ENCODE results near the gene E2F8. TPM values are rescaled to one million over a fixed set of nuclear protein-coding genes. Genes with fewer than 3 reads are reported as not detected.

E2F8 gene
- total and polyA plus RNA-seq, 3 donors from 2014 or later, result 1.1 to 5.3 (median 1.3) TPM

DNA sequence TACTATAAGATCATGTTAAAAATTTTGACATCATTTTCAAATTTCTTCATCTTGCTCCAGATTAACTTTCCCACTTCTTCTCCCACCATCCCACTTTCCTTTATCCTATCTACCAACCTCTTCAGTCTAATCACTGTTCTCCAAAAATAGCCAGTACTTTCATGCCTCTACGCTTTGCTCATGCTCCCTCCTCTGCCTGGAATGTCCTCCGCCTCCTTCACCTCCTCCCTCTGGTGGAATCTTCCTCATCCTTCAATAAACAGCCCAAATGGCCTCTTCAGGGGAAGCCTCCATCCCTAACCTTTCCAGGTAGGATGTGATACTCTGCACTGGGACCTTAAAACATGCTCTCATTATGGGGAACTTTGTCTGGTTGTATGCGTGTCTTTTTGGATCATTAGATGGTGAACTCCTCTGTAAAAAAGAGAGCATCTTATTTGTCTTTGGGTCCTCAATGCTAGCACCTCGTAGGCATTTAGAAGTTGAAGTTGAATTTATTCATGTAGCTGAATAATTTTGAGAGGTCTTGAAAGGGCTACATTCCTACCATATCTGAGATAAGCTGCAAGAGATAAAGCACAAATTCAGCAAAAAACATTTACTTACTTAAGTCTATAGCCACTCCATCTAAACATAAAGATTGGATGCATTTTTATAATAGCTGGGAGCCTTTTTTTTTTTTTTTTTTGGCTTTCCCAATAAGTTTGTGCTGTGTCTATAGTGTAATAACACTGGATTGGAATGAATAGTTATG, 31.0 kb downstream of the E2F8 start:
- WGBS, 2 donors, result 35 to 42% methylated on average over 4 of the region's 4 CpGs
- TF ChIP-seq, protein P1, sequence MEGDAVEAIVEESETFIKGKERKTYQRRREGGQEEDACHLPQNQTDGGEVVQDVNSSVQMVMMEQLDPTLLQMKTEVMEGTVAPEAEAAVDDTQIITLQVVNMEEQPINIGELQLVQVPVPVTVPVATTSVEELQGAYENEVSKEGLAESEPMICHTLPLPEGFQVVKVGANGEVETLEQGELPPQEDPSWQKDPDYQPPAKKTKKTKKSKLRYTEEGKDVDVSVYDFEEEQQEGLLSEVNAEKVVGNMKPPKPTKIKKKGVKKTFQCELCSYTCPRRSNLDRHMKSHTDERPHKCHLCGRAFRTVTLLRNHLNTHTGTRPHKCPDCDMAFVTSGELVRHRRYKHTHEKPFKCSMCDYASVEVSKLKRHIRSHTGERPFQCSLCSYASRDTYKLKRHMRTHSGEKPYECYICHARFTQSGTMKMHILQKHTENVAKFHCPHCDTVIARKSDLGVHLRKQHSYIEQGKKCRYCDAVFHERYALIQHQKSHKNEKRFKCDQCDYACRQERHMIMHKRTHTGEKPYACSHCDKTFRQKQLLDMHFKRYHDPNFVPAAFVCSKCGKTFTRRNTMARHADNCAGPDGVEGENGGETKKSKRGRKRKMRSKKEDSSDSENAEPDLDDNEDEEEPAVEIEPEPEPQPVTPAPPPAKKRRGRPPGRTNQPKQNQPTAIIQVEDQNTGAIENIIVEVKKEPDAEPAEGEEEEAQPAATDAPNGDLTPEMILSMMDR (IDR thresholded peaks at IDR 0.05), result no peak
- no peaks in the 10 kb centered on the region for H3K27me3 ChIP-seq
- H3K4me3 ChIP-seq, result no peak overlapping the region
- no peaks in the 10 kb centered on the region for H3K9me3 ChIP-seq
- no peak overlapping the region for H3K27ac ChIP-seq
- H3K4me1 ChIP-seq, result no peaks in the 10 kb centered on the region
- no peaks in the 10 kb centered on the region for H3K36me3 ChIP-seq (ENCODE audit: low read depth, missing control alignments)
- intact Hi-C loops (cut with DNase I; ENCODE audit: low total_unique reads), result no loop called here
- no peak for DNase-seq

DNA sequence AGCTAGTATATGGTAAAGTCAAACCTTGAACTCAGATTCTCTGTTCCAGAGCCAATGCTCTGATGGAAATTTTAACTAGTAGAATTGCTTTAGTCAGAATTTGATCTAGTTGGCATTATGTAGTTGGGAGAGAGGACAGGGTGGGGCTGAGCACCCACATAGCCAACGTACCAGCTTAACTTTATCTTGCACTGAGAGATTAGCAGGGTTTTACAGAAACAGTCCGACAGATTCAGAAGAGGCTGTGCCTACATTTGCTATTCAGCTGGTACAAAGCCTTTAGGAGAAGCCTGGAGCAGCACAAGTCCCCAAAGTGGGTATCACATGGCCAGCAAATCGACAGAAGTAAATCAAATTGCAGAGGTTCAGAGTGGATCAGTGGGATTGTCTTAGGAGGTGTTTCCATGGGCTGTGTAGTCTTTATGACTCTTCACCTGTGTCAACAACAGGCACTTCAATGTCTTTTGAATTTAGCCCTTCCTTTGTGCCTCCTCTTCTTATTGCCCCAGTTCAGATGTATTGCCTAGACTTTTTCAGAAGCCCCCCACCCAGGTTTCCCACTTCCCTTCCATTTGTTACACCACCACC, 31.7 kb downstream of the E2F8 start:
- Histone ChIP-seq H3K4me3 (no peak overlapping the region), H3K36me3 (ENCODE audit: low read depth, missing control alignments) (no peaks in the 10 kb centered on the region), H3K27me3 (no peaks in the 10 kb centered on the region), H3K4me1 (no peaks in the 10 kb centered on the region), H3K27ac (no peak overlapping the region), H3K9me3 (no peaks in the 10 kb centered on the region)
- no peak for TF ChIP-seq POLR2A (IDR thresholded peaks at IDR 0.05)
- TF ChIP-seq, protein P1 (IDR thresholded peaks at IDR 0.05), result no peak
- no peak for DNase-seq
- intact Hi-C loops (cut with DNase I; ENCODE audit: low total_unique reads), result no loop called here
- WGBS, 2 donors, result 62 to 82% methylated on average over 3 of the region's 3 CpGs

DNA sequence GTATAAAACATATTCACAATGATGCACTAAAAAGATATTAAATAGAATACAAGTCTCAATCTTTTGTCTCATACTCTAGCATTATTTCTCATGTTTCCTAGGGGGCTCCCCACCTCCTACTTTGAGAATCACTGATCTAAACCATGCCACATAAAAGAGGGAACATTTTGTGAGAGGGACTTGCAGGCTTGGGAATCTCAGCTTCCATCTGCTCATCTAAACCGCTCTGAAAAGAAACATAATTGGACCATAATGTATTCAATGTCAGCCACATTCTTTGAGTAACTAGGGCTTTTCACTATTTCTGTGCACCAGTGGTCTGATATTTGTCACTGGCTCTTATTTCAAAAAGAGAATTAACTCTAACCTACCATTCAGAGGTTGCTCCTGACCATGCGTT, 32.6 kb downstream of the E2F8 start:
- intact Hi-C loops (cut with DNase I; ENCODE audit: low total_unique reads), result no loop called here
- no peaks in the 10 kb centered on the region for H3K27me3 ChIP-seq
- 80 to 87% methylated on average over 2 of the region's 2 CpGs for WGBS, 2 donors
- no peak for DNase-seq
- no peaks in the 10 kb centered on the region for H3K9me3 ChIP-seq
- H3K36me3 ChIP-seq (ENCODE audit: low read depth, missing control alignments), result no peaks in the 10 kb centered on the region
- H3K4me1 ChIP-seq, result no peaks in the 10 kb centered on the region
- TF ChIP-seq, protein P1 (IDR thresholded peaks at IDR 0.05), result no peak
- no peak for TF ChIP-seq POLR2A (IDR thresholded peaks at IDR 0.05)
- H3K27ac ChIP-seq, result no peak overlapping the region
- H3K4me3 ChIP-seq, result no peak overlapping the region

DNA sequence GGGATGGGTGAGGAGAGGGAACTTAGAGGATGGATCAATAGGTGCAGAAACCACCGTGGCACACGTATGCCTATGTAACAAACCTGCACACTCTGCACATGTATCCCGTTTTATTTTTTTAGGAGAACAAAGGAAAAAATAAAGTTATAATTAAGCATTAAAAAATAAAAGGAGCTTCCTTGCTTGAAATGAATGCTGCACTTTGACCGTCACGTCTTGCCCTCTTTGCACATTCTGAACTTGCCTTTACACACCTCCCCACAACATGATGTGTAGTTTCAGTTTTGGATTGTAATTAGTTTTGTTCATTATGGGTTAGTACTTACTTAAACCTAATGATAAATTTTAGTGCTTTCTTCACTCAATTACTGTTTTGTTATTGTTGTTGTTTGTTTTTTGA, 35.9 kb downstream of the E2F8 start:
- no peaks in the 10 kb centered on the region for H3K4me1 ChIP-seq
- intact Hi-C loops (cut with DNase I; ENCODE audit: low total_unique reads), result no loop called here
- TF ChIP-seq, protein P1 (IDR thresholded peaks at IDR 0.05), result no peak
- no peak for TF ChIP-seq POLR2A (IDR thresholded peaks at IDR 0.05)
- H3K27ac ChIP-seq, result no peak overlapping the region
- H3K36me3 ChIP-seq (ENCODE audit: low read depth, missing control alignments), result no peaks in the 10 kb centered on the region
- WGBS, 2 donors, result 91 to 96% methylated on average over 5 of the region's 5 CpGs
- no peak for DNase-seq
- H3K27me3 ChIP-seq, result no peaks in the 10 kb centered on the region
- H3K4me3 ChIP-seq, result no peak overlapping the region
- no peaks in the 10 kb centered on the region for H3K9me3 ChIP-seq

Data from testis (tissue), 3 donors.